ENCODE results near the gene GIMAP6. TPM values are rescaled to one million over a fixed set of nuclear protein-coding genes. Genes with fewer than 3 reads are reported as not detected.

Gene GIMAP6
- total and polyA plus RNA-seq, 2 of the 4 experiments (the other 2 are of a cell fraction) = not detected

DNA sequence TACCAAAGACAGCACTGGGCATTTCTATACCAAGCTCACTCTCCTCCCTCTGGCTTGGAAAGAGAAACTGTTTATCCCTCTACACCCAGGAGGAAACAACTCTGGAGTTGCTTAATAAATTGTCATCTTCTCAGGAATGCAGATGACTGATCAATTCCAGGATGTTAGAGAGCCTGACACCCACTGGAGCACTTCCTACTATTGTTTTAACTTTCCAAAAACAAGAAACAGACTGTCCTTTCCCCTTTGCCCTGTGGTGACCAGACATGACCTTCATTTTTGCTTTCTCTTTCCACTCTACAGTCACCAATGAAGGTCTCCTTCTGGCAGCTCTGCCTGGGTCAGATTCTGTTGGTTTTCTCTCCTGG, 45.4 kb downstream of the GIMAP6 start:
- Histone ChIP-seq H2BK15ac (ENCODE audit: low read depth, low read length) (no peak overlapping the region), H3K27me3 (ENCODE audit: control insufficient read depth, insufficient read depth, low read length) (no peaks in the 10 kb centered on the region), H3K36me3 (ENCODE audit: control insufficient read depth, insufficient read depth, low read length) (no peaks in the 10 kb centered on the region), H3K4ac (ENCODE audit: low read depth, low read length) (no peak overlapping the region), H3K18ac (ENCODE audit: low read depth, low read length) (no peak overlapping the region), H2AFZ (replicated peaks; ENCODE audit: low read length, poor library complexity) (no peak overlapping the region), H3K56ac (ENCODE audit: extremely low read depth, insufficient read depth, low read length) (no peak overlapping the region), H2BK20ac (ENCODE audit: low read depth, low read length) (no peak overlapping the region), H4K91ac (ENCODE audit: insufficient read depth, low read depth, low read length) (no peak overlapping the region), H3K9me3 (ENCODE audit: control insufficient read depth, insufficient read depth, low read length) (peaks cover 10% of the 10 kb centered on the region), H3K23ac (ENCODE audit: low read depth, low read length) (no peak overlapping the region), H4K20me1 (ENCODE audit: insufficient read depth, low read length) (no peaks in the 10 kb centered on the region), H3K27ac (ENCODE audit: insufficient read depth, low read length) (no peak overlapping the region), H2BK5ac (ENCODE audit: low read depth, low read length, poor library complexity, severe bottlenecking) (no peak overlapping the region), H3K9ac (ENCODE audit: low read depth, low read length) (no peak overlapping the region), H4K8ac (ENCODE audit: low read depth in 2 of 2, low read length in 2 of 2) (no peak overlapping the region), H3K14ac (replicated peaks; ENCODE audit: low read depth, low read length) (no peak overlapping the region), H3K79me1 (ENCODE audit: low read depth in 1 of 2, low read length in 2 of 2) (no peaks in the 10 kb centered on the region), H2AK9ac (replicated peaks; ENCODE audit: low read depth, low read length, poor library complexity) (no peak overlapping the region), H4K5ac (ENCODE audit: low read depth, low read length) (no peak overlapping the region), H2AK5ac (ENCODE audit: low read depth, low read length) (no peak overlapping the region), H3K4me2 (ENCODE audit: low read depth, low read length) (no peak overlapping the region), H3K9me1 (ENCODE audit: insufficient read depth, low read length) (no peaks in the 10 kb centered on the region), H2BK120ac (ENCODE audit: low read depth, low read length) (no peak overlapping the region), H3K4me1 (ENCODE audit: control insufficient read depth, insufficient read depth, low read length) (no peaks in the 10 kb centered on the region), H3K4me3 (ENCODE audit: insufficient read depth, low read depth, low read length) (no peak overlapping the region)
- in situ Hi-C loops (cut with MboI; ENCODE audit: low sequenced_read_pairs) = no loop called here
- POLR2A ChIA-PET (ENCODE audit: unreplicated experiment) = no interaction called here
- CTCF ChIA-PET = no interaction called here
- DNase-seq = no peak
- BruUV-seq (replicated peaks) = no TSS peak
- no peak for ATAC-seq (ENCODE audit: low read depth)
- dilution Hi-C loops (cut with HindIII; ENCODE audit: low sequenced_read_pairs, unreplicated experiment) = no loop called here
- no peak for TF ChIP-seq SMC3 (IDR thresholded peaks at IDR 0.05; ENCODE audit: low read depth, low read length)
- TF ChIP-seq, protein P1, sequence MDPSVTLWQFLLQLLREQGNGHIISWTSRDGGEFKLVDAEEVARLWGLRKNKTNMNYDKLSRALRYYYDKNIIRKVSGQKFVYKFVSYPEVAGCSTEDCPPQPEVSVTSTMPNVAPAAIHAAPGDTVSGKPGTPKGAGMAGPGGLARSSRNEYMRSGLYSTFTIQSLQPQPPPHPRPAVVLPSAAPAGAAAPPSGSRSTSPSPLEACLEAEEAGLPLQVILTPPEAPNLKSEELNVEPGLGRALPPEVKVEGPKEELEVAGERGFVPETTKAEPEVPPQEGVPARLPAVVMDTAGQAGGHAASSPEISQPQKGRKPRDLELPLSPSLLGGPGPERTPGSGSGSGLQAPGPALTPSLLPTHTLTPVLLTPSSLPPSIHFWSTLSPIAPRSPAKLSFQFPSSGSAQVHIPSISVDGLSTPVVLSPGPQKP (IDR thresholded peaks at IDR 0.05; ENCODE audit: borderline replicate concordance, low read depth, low read length) = no peak
- TF ChIP-seq RCOR1 (IDR thresholded peaks at IDR 0.05; ENCODE audit: insufficient replicate concordance, low read length) = no peak
- TF ChIP-seq RAD21 (IDR thresholded peaks at IDR 0.05; ENCODE audit: low read length) = no peak
- TF ChIP-seq BHLHE40 (IDR thresholded peaks at IDR 0.05; ENCODE audit: low read depth, low read length) = no peak
- TF ChIP-seq FOS (IDR thresholded peaks at IDR 0.05; ENCODE audit: low read depth, low read length) = no peak
- TF ChIP-seq MXI1 (IDR thresholded peaks at IDR 0.05; ENCODE audit: borderline replicate concordance, low read depth, low read length) = no peak
- no peak for TF ChIP-seq POLR2A (IDR thresholded peaks at IDR 0.05; ENCODE audit: low read depth, low read length)
- TF ChIP-seq CHD1 (IDR thresholded peaks at IDR 0.05; ENCODE audit: low read depth, low read length) = no peak
- intact Hi-C loops (cut with micrococcal nuclease) = no loop called here
